ENCODE measurements around the gene EGLN3.

Gene EGLN3

GRCh38 chr14:33966276-33966675, 15.4 kb upstream of the EGLN3 start:
- H3K36me3 ChIP-seq (ENCODE audit: control insufficient read depth in 2 of 2, insufficient read depth in 1 of 2, low read length in 2 of 2): no peaks in the 10 kb centered on the region
- H3K4me1 ChIP-seq (ENCODE audit: control insufficient read depth, insufficient read depth, low read length): no peaks in the 10 kb centered on the region
- POLR2A ChIA-PET: interaction anchor here (0.7 kb wide), 1 partner anchor 138 kb away, joined by 3 read pairs; no protein-coding TSS in a partner anchor
- CTCF ChIA-PET: no interaction called here
- no peak overlapping the region for H3K4me3 ChIP-seq (ENCODE audit: low read depth, low read length)
- no peak for TF ChIP-seq ZNF248 (tag by site-specific recombination; IDR thresholded peaks at IDR 0.05)
- TF ChIP-seq ZNF423 (tag by site-specific recombination; IDR thresholded peaks at IDR 0.05): no peak
- no peak for TF ChIP-seq ZXDB (tag by site-specific recombination; IDR thresholded peaks at IDR 0.05)
- TF ChIP-seq KLF1 (tag by site-specific recombination; IDR thresholded peaks at IDR 0.05): no peak
- no peak for TF ChIP-seq MZF1 (tag by site-specific recombination; IDR thresholded peaks at IDR 0.05; ENCODE audit: borderline replicate concordance)
- TF ChIP-seq MEIS1 (CRISPR knock-in tag; IDR thresholded peaks at IDR 0.05; ENCODE audit: borderline replicate concordance): no peak
- TF ChIP-seq ZNF580 (tag by site-specific recombination; IDR thresholded peaks at IDR 0.05): no peak
- no peak for TF ChIP-seq ZNF664 (tag by site-specific recombination; IDR thresholded peaks at IDR 0.05)
- no peak for TF ChIP-seq TSHZ1 (tag by site-specific recombination; IDR thresholded peaks at IDR 0.05; ENCODE audit: borderline replicate concordance)
- TF ChIP-seq KLF7 (tag by site-specific recombination; IDR thresholded peaks at IDR 0.05; ENCODE audit: borderline replicate concordance): no peak
- TF ChIP-seq ZNF112 (tag by site-specific recombination; IDR thresholded peaks at IDR 0.05): no peak
- TF ChIP-seq, protein P1, sequence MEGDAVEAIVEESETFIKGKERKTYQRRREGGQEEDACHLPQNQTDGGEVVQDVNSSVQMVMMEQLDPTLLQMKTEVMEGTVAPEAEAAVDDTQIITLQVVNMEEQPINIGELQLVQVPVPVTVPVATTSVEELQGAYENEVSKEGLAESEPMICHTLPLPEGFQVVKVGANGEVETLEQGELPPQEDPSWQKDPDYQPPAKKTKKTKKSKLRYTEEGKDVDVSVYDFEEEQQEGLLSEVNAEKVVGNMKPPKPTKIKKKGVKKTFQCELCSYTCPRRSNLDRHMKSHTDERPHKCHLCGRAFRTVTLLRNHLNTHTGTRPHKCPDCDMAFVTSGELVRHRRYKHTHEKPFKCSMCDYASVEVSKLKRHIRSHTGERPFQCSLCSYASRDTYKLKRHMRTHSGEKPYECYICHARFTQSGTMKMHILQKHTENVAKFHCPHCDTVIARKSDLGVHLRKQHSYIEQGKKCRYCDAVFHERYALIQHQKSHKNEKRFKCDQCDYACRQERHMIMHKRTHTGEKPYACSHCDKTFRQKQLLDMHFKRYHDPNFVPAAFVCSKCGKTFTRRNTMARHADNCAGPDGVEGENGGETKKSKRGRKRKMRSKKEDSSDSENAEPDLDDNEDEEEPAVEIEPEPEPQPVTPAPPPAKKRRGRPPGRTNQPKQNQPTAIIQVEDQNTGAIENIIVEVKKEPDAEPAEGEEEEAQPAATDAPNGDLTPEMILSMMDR (tag by site-specific recombination; IDR thresholded peaks at IDR 0.05): no peak
- no peak for TF ChIP-seq HOXA7 (CRISPR knock-in tag; IDR thresholded peaks at IDR 0.05; ENCODE audit: borderline replicate concordance)
- no peak for TF ChIP-seq ZNF280C (tag by site-specific recombination; IDR thresholded peaks at IDR 0.05)
- TF ChIP-seq, protein P2, sequence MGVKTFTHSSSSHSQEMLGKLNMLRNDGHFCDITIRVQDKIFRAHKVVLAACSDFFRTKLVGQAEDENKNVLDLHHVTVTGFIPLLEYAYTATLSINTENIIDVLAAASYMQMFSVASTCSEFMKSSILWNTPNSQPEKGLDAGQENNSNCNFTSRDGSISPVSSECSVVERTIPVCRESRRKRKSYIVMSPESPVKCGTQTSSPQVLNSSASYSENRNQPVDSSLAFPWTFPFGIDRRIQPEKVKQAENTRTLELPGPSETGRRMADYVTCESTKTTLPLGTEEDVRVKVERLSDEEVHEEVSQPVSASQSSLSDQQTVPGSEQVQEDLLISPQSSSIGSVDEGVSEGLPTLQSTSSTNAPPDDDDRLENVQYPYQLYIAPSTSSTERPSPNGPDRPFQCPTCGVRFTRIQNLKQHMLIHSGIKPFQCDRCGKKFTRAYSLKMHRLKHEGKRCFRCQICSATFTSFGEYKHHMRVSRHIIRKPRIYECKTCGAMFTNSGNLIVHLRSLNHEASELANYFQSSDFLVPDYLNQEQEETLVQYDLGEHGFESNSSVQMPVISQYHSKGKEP (tag by site-specific recombination; IDR thresholded peaks at IDR 0.05): no peak
- TF ChIP-seq ZNF391 (tag by site-specific recombination; IDR thresholded peaks at IDR 0.05; ENCODE audit: borderline replicate concordance, low read depth): no peak
- TF ChIP-seq ZNF2 (tag by site-specific recombination; IDR thresholded peaks at IDR 0.05): no peak
- TF ChIP-seq ZNF610 (tag by site-specific recombination; IDR thresholded peaks at IDR 0.05; ENCODE audit: borderline replicate concordance): no peak
- TF ChIP-seq KLF16 (tag by site-specific recombination; IDR thresholded peaks at IDR 0.05): no peak
- TF ChIP-seq ZSCAN30 (tag by site-specific recombination; IDR thresholded peaks at IDR 0.05): no peak
- no peak overlapping the region for H3K27ac ChIP-seq (ENCODE audit: extremely low read depth, low read depth, low read length)
- no peaks in the 10 kb centered on the region for H3K9me3 ChIP-seq (ENCODE audit: control insufficient read depth, insufficient read depth, low read depth, low read length)

Data from HEK293 (cell line).